ENCODE results near the gene ITIH1.

- TF ChIP-seq CTCF (conservative IDR thresholded peaks at IDR 0.05; ENCODE audit: low read depth, low read length) (no peak), EZH2 (IDR thresholded peaks at IDR 0.05; ENCODE audit: low read length, unreplicated experiment) (no peak), EZH2phosphoT487 (IDR thresholded peaks at IDR 0.05; ENCODE audit: borderline replicate concordance, low read length) (no peak)
Observed at GRCh38 chr3:52777127-52777958, at the start of gene ITIH1.

Measured in PC-3 (cell line).